Endothelial cell of umbilical vein (primary cell): Measurements from ENCODE around the gene MACROD2. TPM values are rescaled to one million over a fixed set of nuclear protein-coding genes. Genes with fewer than 3 reads are reported as not detected.

Source experiments
- BruUV-seq: library from RNA; stranded (reverse); fragments of 400-500 nt; replicated peaks from 2 replicates; lab custom pipeline; 2021; lab: Mats Ljungman, UMichigan
- CTCF ChIA-PET: fragments of 300-600, 350-600 bp; sonication (Branson Sonifier 250); formaldehyde crosslinking; loops from one replicate; lab custom pipeline; 2021; ENCODE audit warnings: antibody characterized with exemption, inconsistent platforms; lab: Charles Lee
- POLR2A ChIA-PET: fragments of 300-600, 350-600 bp; sonication (Branson Sonifier 250); formaldehyde crosslinking; loops from one replicate; lab custom pipeline; 2021; ENCODE audit warnings: antibody characterized with exemption, inconsistent platforms; lab: Charles Lee
- DNase-seq: peaks from one replicate; pipeline ENCODE4 v3.0.0-alpha.2; 2011; ENCODE audit warnings: low read depth, low spot score
- FAIRE-seq: peaks from 2 replicates; lab custom pipeline; 2011; peaks lifted over from hg19 to GRCh38; lab: Jason Lieb, UNC
- H2AFZ ChIP-seq: 2 replicates; pipeline ENCODE4 v1.6.0; 2012; ENCODE audit warnings: low read depth, low read length, control low read depth, inconsistent platforms
- H3K27ac ChIP-seq: 2 replicates; pipeline ENCODE4 v1.5.1; 2011; ENCODE audit warnings: low read depth, mild to moderate bottlenecking, control low read depth, low read length, moderate library complexity; ENCODE audit not compliant: insufficient read depth
- H3K27me3 ChIP-seq, 2 experiments: 2 replicates each; pipeline versions ENCODE4 v1.6.0 to v1.6.1; 2011; ENCODE audit warnings: low read length in 2 of 2, mixed read lengths in 1 of 2; ENCODE audit not compliant: control insufficient read depth in 2 of 2, insufficient read depth in 2 of 2
- H3K36me3 ChIP-seq, 2 experiments: 2 replicates in 1 of 2; 3 replicates in 1 of 2; pipeline ENCODE4 v1.5.1; 2011; ENCODE audit warnings: low read length in 2 of 2, mild to moderate bottlenecking in 1 of 2, moderate library complexity in 1 of 2; ENCODE audit not compliant: control insufficient read depth in 2 of 2, insufficient read depth in 2 of 2; ENCODE audit errors: extremely low read depth in 1 of 2
- H3K4me1 ChIP-seq: 3 replicates; pipeline ENCODE4 v1.5.1; 2011; ENCODE audit warnings: mild to moderate bottlenecking, low read length; ENCODE audit not compliant: control insufficient read depth, insufficient read depth; ENCODE audit errors: extremely low read depth
- H3K4me2 ChIP-seq: 2 replicates; pipeline ENCODE4 v1.6.1; 2011; ENCODE audit warnings: low read length, control low read depth, mixed read lengths; ENCODE audit not compliant: insufficient read depth
- H3K4me3 ChIP-seq, 3 experiments: fragments of 200-600 bp in 1 of 3; sonication (generic), shearing (Covaris generic) in 1 of 3; replicated peaks in 1 of 3; 2 replicates each; pipeline ENCODE4 v1.5.1; 2011 to 2016; ENCODE audit warnings: control low read depth in 3 of 3, low read length in 3 of 3, mild to moderate bottlenecking in 2 of 3, inconsistent platforms in 1 of 3, low read depth in 1 of 3, moderate library complexity in 1 of 3; ENCODE audit not compliant: insufficient read depth in 1 of 3
- H3K79me2 ChIP-seq: 2 replicates; pipeline ENCODE4 v1.6.0; 2012; ENCODE audit warnings: low read length, inconsistent platforms; ENCODE audit not compliant: control insufficient read depth, insufficient read depth
- H3K9ac ChIP-seq: replicated peaks from 2 replicates; pipeline ENCODE3; 2011; ENCODE audit warnings: low read length, control low read depth; ENCODE audit not compliant: insufficient read depth; ENCODE audit errors: extremely low read depth
- H3K9me1 ChIP-seq: replicated peaks from 3 replicates; pipeline ENCODE4 v1.6.0; 2011; ENCODE audit warnings: mild to moderate bottlenecking, low read length; ENCODE audit not compliant: control insufficient read depth, insufficient read depth; ENCODE audit errors: extremely low read depth
- H3K9me3 ChIP-seq: replicated peaks from 2 replicates; pipeline ENCODE4 v1.5.1; 2012; ENCODE audit warnings: low read length, inconsistent platforms; ENCODE audit not compliant: control insufficient read depth, insufficient read depth
- H4K20me1 ChIP-seq: replicated peaks from 2 replicates; pipeline ENCODE3; 2011; ENCODE audit warnings: mild to moderate bottlenecking, low read length; ENCODE audit not compliant: control insufficient read depth, insufficient read depth; ENCODE audit errors: extremely low read depth
- EZH2 ChIP-seq: IDR thresholded peaks from 2 replicates; pipeline ENCODE4 v1.6.1; 2012; ENCODE audit warnings: borderline replicate concordance, low read depth, mild to moderate bottlenecking, moderate library complexity, low read length, inconsistent platforms; ENCODE audit not compliant: severe bottlenecking
- GATA2 ChIP-seq: IDR thresholded peaks from 2 replicates; pipeline ENCODE4 v1.7.0; 2011; ENCODE audit warnings: low read depth, mild to moderate bottlenecking, moderate library complexity, mixed read lengths, low read length; ENCODE audit not compliant: insufficient read length, insufficient read depth
- JUN ChIP-seq: IDR thresholded peaks from 2 replicates; pipeline ENCODE4 v1.6.1; 2011; ENCODE audit warnings: borderline replicate concordance, low read depth; ENCODE audit not compliant: insufficient read length, insufficient read depth
- MYC ChIP-seq: IDR thresholded peaks from one replicate; pipeline ENCODE4 v1.6.1; 2011; ENCODE audit warnings: mild to moderate bottlenecking, low read depth, low read length
- POLR2A ChIP-seq: IDR thresholded peaks from 2 replicates; pipeline ENCODE4 v1.6.1; 2012; ENCODE audit warnings: low read depth, mild to moderate bottlenecking, control low read depth, low read length
- POLR2AphosphoS5 ChIP-seq: IDR thresholded peaks from 2 replicates; pipeline ENCODE4 v1.6.1; 2012; ENCODE audit warnings: low read depth, mild to moderate bottlenecking, control low read depth, low read length, moderate library complexity; ENCODE audit not compliant: insufficient read depth
- dilution Hi-C: fragments of 300-500 bp; cut with MboI; formaldehyde crosslinking; loops from one replicate; pipeline ENCODE4 v1.15.0; 2019; ENCODE audit warnings: low sequenced_read_pairs; ENCODE audit not compliant: extremely low pct_ligation_motif_present
- intact Hi-C: fragments of 100-400 bp; cut with micrococcal nuclease; formaldehyde crosslinking; loops from one replicate; pipeline ENCODE4 v1.10.0; 2022
- polyA plus RNA-seq, 4 experiments: library from polyadenylated mRNA; depleted of rRNA in 3 of 4; stranded (reverse) in 3 of 4; unstranded in 1 of 4; fragments of >200 nt; gene quantifications; 2 replicates each; pipeline versions ENCODE4 v1.2.1 to v1.2.3, GENCODE V29; 2011 to 2012; ENCODE audit warnings: missing spikeins in 1 of 4
- total RNA-seq: library from RNA; stranded (reverse); gene quantifications from 2 replicates; pipeline ENCODE4 v1.2.3, GENCODE V29; 2021
- TF ChIP-seq, protein P1 (sequence below), 2 donors: IDR thresholded peaks; 1 replicate in 1 of 2; 2 replicates in 1 of 2; pipeline ENCODE4 v1.5.1; 2011; ENCODE audit warnings: low read length in 2 of 2, mild to moderate bottlenecking in 2 of 2, moderate library complexity in 2 of 2, control low read depth in 1 of 2, inconsistent platforms in 1 of 2, low read depth in 1 of 2; ENCODE audit not compliant: insufficient read depth in 1 of 2; ENCODE audit errors: extremely low read depth in 1 of 2
- TF ChIP-seq, protein P2 (sequence below): IDR thresholded peaks from 2 replicates; pipeline ENCODE4 v1.6.1; 2011; ENCODE audit not compliant: insufficient read depth, insufficient read length

Gene MACROD2
- total and polyA plus RNA-seq, 2 donors (not counting 3 experiments of a cell fraction or from before 2014, with no cell fraction given), result 0.11 to 0.73 TPM

DNA sequence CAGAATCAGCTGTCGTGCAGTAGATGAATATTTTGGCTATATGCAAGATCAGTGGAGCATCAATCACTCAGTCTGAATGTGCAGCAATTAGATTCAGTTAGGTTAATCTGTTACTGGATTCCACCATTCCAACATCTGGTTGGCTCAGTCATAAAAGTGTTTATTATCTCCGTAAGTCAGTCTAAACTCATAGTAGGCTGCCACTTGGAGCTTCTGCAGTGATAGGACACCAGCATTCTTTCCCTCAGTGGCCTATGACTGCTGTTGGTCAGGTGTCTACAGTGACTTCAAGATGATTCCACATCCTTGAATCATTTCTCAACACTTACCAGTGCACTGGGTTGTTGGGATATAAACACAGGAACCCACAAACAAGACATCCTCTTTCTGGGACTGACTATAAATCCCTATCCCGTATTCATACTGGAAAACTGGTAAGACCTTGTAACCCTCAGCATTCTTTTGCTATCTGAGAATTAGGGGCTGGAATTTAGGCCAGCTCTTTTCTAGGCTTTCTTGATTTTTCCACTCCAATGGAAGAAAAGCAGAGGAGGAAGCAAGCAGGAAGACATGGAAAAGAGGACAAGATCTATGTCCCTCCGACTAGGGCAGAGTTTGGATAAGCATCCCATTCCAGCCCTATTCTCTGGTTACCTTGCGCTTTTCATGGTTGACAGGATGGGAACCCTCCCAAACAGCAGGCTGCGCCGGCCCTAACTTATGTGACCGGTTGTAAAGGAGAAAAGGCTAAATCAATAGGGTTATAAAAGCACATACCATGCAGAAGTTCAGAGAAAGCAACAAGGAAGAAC is 1658.3 kb downstream of the MACROD2 start:
- no peaks in the 10 kb centered on the region for H3K4me1 ChIP-seq
- TF ChIP-seq POLR2A (no peak), JUN (no peak), MYC (no peak), GATA2 (no peak), EZH2 (no peak), POLR2AphosphoS5 (no peak)
- TF ChIP-seq, protein P1, sequence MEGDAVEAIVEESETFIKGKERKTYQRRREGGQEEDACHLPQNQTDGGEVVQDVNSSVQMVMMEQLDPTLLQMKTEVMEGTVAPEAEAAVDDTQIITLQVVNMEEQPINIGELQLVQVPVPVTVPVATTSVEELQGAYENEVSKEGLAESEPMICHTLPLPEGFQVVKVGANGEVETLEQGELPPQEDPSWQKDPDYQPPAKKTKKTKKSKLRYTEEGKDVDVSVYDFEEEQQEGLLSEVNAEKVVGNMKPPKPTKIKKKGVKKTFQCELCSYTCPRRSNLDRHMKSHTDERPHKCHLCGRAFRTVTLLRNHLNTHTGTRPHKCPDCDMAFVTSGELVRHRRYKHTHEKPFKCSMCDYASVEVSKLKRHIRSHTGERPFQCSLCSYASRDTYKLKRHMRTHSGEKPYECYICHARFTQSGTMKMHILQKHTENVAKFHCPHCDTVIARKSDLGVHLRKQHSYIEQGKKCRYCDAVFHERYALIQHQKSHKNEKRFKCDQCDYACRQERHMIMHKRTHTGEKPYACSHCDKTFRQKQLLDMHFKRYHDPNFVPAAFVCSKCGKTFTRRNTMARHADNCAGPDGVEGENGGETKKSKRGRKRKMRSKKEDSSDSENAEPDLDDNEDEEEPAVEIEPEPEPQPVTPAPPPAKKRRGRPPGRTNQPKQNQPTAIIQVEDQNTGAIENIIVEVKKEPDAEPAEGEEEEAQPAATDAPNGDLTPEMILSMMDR (IDR thresholded peaks at IDR 0.05; ENCODE audit: extremely low read depth in 1 of 2, insufficient read depth in 1 of 2, low read depth in 1 of 2, low read length in 2 of 2), result no peak
- TF ChIP-seq, protein P2, sequence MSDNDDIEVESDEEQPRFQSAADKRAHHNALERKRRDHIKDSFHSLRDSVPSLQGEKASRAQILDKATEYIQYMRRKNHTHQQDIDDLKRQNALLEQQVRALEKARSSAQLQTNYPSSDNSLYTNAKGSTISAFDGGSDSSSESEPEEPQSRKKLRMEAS, result no peak
- no peak overlapping the region for H3K9ac ChIP-seq
- no peaks in the 10 kb centered on the region for H3K27me3 ChIP-seq
- no peaks in the 10 kb centered on the region for H3K79me2 ChIP-seq
- H4K20me1 ChIP-seq, result no peaks in the 10 kb centered on the region
- H3K9me3 ChIP-seq, result no peaks in the 10 kb centered on the region
- H3K36me3 ChIP-seq, result no peaks in the 10 kb centered on the region
- CTCF ChIA-PET, result interaction anchor here (0.6 to 3.7 kb wide), 27 partner anchors 9 to 1464 kb away, joined by 3 to 35 read pairs (median 4); partner anchors contain the start of gene FLRT3
- H2AFZ ChIP-seq, result no peak overlapping the region
- no peak overlapping the region for H3K4me3 ChIP-seq
- FAIRE-seq, result no peak
- POLR2A ChIA-PET, result interaction anchor here (1.1 kb wide), 1 partner anchor 1316 kb away, joined by 3 read pairs; the partner anchor contains the start of gene FLRT3
- dilution Hi-C loops (no loop called here), intact Hi-C loops (loop anchor here (1.0 to 5.0 kb wide), 2 partner anchors 104 to 1316 kb away; partner anchors contain the start of gene FLRT3)
- DNase-seq, result no peak
- BruUV-seq, result no TSS peak
- H3K9me1 ChIP-seq, result no peaks in the 10 kb centered on the region
- no peak overlapping the region for H3K27ac ChIP-seq
- H3K4me2 ChIP-seq, result no peak overlapping the region
